GM21576 (cell line): Measurements from ENCODE around the gene DUOX1.

Experiments used
- ATAC-seq: cut with Tn5 transposase; IDR thresholded peaks from one replicate; pipeline ENCODE4 v1.9.1; 2021; ENCODE audit warnings: mild to moderate bottlenecking, moderate library complexity; ENCODE audit not compliant: unreplicated experiment

DUOX1 gene

DNA sequence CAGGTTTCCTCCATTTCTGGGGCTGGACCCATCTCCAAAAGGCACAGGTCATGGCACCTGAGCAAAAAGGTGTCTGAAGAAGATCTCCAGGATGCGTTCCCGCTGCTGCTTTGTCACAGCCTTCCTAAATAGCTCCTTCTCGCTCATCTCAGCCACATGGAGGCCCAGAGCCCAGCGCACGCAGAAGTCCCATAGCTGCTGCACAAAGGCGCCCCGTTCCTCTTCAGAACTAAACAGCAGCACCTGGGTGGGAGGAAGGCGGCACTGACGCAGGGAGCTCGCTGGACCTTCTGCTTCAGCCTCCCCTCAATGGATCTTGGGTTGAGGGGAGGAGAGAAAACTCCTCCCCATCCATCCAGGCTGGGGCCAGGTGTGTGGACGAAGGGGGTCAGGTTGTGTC is 24.2 kb upstream of the DUOX1 start:
- no peak for ATAC-seq

DNA sequence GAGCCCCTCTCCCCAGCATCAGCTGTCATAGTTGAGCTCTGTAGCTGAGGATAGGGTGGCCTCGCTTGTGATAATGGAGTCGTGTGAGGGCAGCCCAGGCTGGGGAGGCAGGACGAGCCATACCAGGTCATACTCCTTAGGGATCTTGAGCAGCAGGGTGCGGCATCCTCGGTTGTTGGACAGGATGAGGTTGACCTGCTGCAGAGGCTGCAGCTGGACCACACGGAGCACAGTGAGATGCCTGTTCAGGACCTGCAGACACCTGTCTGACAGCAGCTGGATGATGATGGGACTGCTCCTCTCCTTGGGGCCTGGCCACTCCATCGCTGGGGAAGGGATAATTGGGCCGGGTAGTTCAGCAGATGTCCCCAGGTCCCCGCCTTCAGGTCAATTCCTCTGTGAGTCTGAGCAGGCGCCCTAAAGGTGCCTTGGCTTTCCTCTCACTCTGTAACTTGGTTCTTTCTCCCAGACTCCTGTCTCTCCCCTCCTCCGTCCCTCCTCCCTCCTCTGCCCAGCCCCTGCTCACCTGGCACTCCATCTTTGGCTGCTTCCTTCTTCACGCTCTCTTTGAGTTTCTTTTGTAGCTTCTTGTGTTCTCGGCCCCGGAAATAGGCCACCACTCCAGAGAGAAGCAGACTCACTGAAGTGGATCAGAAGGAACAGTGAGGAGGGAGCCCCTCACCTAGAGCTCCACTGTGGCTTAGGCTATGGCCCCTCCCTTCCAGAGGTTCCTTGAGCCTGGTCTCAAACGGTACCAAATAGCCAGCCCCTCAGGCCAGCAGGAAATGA is 23.6 kb upstream of the DUOX1 start:
- ATAC-seq, result no peak

GRCh38 chr15:45107941-45108630 is 21.7 kb upstream of the DUOX1 start:
- ATAC-seq, result no peak

GRCh38 chr15:45110256-45110820 is 19.5 kb upstream of the DUOX1 start:
- no peak for ATAC-seq

GRCh38 chr15:45111390-45112142 is 18.2 kb upstream of the DUOX1 start:
- no peak for ATAC-seq

- ATAC-seq, result no peak
Observed at GRCh38 chr15:45112143-45112590, 17.6 kb upstream of the DUOX1 start.

- ATAC-seq, result no peak
Observed at GRCh38 chr15:45112591-45113379, 17.0 kb upstream of the DUOX1 start.

DNA sequence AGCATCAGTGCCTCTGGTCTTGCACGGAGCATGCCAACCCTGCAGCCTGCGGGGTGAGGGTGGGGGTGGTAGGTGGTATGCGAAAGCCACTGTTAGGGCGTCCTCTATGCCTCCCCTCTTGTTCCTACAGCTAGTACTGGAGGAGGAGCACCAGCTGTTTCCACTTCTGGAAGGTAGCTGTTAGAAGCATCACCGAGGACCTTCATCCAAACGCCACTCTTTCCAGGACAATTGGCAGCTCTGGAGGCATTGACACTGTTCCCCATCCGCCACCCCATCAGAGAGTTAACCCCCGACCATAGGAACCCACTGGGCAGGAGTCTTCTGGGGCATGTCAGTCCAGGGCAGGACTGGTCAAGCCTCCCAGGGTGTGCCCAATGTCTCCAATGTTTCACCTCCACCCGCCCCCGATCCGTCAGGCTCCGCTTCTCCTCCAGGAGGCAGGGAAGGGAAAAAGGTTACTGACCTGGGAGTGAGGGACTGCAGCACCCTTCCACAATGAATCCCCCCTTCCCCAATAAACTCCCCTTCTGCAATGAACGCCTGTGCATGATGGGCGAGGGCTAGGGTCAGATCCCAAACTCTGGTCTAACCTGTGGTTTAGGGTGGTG is 16.3 kb upstream of the DUOX1 start:
- ATAC-seq, result no peak

GRCh38 chr15:45114076-45114750 is 15.6 kb upstream of the DUOX1 start, which contains the start of the genes DUOX2 and DUOXA2:
Gene DUOX2 (minus strand): TSS chr15:45114172. CDS start chr15:45113411, 761 bp downstream.
Gene DUOXA2 (plus strand): TSS chr15:45114326. CDS start chr15:45114606, 280 bp downstream.
- no peak for ATAC-seq

- no peak for ATAC-seq
Observed at GRCh38 chr15:45114751-45115085, 15.1 kb upstream of the DUOX1 start.

GRCh38 chr15:45115312-45115820 is 14.4 kb upstream of the DUOX1 start:
- no peak for ATAC-seq

- ATAC-seq, result no peak
Observed at GRCh38 chr15:45116006-45116481, 13.8 kb upstream of the DUOX1 start.

- ATAC-seq, result no peak
Observed at GRCh38 chr15:45116482-45117307, 13.1 kb upstream of the DUOX1 start.

DNA sequence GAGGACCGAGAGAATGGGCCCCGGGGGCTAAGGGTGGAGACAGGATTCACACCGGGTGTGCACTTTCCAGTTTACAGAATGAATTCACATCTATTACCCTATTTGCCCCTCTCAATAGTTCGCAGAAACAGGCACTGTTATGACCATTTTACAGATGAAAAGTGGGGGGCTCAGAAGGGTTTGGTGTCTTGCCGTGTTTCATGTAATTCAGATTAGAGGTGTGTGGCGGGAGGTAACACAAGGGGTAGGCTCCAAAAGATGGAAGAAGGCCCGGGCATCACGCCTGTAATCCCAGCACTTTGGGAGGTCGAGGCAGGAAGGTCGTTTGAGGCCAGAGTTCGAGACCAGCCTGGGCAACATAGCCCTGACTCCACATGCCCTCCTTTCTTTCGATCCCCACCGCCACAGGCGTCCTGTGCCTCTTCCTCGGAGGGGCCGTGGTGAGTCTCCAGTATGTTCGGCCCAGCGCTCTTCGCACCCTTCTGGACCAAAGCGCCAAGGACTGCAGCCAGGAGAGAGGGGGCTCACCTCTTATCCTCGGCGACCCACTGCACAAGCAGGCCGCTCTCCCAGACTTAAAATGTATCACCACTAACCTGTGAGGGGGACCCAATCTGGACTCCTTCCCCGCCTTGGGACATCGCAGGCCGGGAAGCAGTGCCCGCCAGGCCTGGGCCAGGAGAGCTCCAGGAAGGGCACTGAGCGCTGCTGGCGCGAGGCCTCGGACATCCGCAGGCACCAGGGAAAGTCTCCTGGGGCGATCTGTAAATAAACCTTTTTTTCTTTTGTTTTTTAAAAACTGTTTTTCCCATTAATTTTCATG is 12.3 kb upstream of the DUOX1 start:
- peak; percentile 9 for ATAC-seq

- ATAC-seq, result peak; percentile 93
Observed at GRCh38 chr15:45118131-45118588, 11.6 kb upstream of the DUOX1 start.

DNA sequence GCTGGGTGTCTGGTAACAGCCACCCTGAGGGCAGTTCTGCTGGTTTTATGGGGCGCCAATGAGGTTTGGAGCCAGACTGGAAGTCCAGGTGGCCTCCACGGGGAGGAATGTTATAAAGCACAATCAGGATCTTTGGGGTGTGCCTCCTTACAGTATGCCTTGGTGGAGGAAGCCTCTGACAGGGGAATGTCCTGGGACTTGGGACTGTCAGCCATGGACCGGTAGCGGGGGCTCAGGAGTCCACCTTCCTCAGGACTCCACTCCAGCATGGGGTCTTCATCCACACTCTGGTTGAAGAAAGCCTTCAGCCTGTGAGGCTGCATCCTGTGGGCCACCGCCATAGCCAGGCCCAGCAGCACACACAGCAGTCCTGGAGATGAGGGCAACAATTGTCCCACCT is 10.8 kb upstream of the DUOX1 start:
- no peak for ATAC-seq
